Motor neuron (in vitro differentiated cells): ENCODE results near the gene PCDHA2. TPM values are rescaled to one million over a fixed set of nuclear protein-coding genes. Genes with fewer than 3 reads are reported as not detected.
"Not testable (repeated sequence)": the region's sequence is repeated elsewhere in the genome, so short reads cannot be mapped to it uniquely, and the experiment has no call there.

ENCODE experiments used
- ATAC-seq, 8 experiments: fragments of 200-7000 bp; cut with Tn5 transposase; replicated peaks in 6 of 8; 2 replicates each; pipeline ENCODE4 v1.8.0; 2021; ENCODE audit warnings: mild to moderate bottlenecking in 8 of 8, moderate library complexity in 8 of 8
- H3K27ac ChIP-seq, 2 donors: fragments of 250-450 bp; sonication (Bioruptor Pico); 2 replicates each; pipeline ENCODE4 v1.9.0; 2021; ENCODE audit warnings: antibody characterized with exemption in 2 of 2, mild to moderate bottlenecking in 2 of 2, moderate library complexity in 1 of 2
- H3K4me1 ChIP-seq, 2 donors: fragments of 250-450 bp; sonication (Bioruptor Pico); replicated peaks in 1 of 2; 2 replicates each; pipeline ENCODE4 v1.6.1; 2021; ENCODE audit warnings: antibody characterized with exemption in 2 of 2, mild to moderate bottlenecking in 2 of 2, moderate library complexity in 1 of 2
- H3K4me3 ChIP-seq, 5 donors: fragments of 250-450 bp; sonication (Bioruptor Pico); 2 replicates each; pipeline ENCODE4 v1.9.0; 2021; ENCODE audit warnings: antibody characterized with exemption in 5 of 5, mild to moderate bottlenecking in 5 of 5, moderate library complexity in 4 of 5
- WGBS, 10 experiments: fragments of 450-650 bp; shearing (Covaris generic); methylation state at CpG; one replicate each; pipeline ENCODE4 v1.0.0; 2022; 5-methylcytosine and 5-hydroxymethylcytosine counted together
- in situ Hi-C, 9 experiments: fragments of 400-800 bp; cut with MboI; loops; one replicate each; pipeline ENCODE4 v1.15.0; 2021; ENCODE audit warnings: low sequenced_read_pairs in 9 of 9, low pct_unique_long_range_greater_than_20kb in 2 of 9; ENCODE audit not compliant: unreplicated experiment in 9 of 9
- total RNA-seq, 8 experiments: library from RNA; unstranded; fragments of 300-600 nt; gene quantifications; 2 replicates each; pipeline versions ENCODE4 v1.2.3 to v1.2.4, GENCODE V29; 2022

PCDHA2 gene
- total RNA-seq, 8 experiments from 2014 or later, result 0.13 to 6.8 (median 1.5) TPM; not detected in 1

DNA sequence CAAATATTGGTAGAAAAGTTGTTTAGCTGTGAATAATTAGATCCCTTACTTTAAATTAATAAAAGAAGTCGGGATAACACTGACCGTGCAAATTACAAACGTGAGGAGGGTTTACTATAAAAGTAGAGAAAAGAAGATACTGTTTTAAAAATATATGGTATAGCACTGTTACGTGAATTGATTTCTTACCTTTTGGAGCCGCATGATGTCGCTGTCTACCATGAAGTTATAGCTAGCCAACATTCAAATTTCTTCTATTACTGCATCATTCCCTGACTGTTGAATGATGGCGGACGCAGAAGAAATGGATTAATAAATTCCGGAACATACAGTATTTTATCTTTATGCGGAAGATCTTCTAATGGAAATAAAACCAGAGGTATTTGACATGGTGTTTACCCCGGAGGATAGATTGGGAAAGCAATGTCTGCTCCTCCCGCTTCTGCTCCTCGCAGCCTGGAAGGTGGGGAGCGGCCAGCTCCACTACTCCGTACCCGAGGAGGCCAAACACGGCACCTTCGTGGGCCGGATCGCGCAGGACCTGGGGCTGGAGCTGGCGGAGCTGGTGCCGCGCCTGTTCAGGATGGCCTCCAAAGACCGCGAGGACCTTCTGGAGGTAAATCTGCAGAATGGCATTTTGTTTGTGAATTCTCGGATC lies 33.2 kb downstream of the PCDHA2 start, which contains the start of gene PCDHA6:
Gene PCDHA6 (plus strand): TSS at position 257 of the 658 bp plus-strand sequence. CDS start 132 bp downstream, at position 389.
- Histone ChIP-seq H3K4me1 (no peaks in the 10 kb centered on the region), H3K27ac (no peak within 1 kb of the TSS), H3K4me3 (peak within 1 kb of the TSS in 1 of 5 donors; percentile 1)
- in situ Hi-C loops, result no loop called here
- 0 to 96% (median 78%) methylated on average over 6 to 25 of the region's 27 CpGs; no CpG with 5 or more reads in 1 of the 10 experiments for WGBS, 10 experiments
- peak in 2 of 8 experiments; percentile 47 to 76 for ATAC-seq

DNA sequence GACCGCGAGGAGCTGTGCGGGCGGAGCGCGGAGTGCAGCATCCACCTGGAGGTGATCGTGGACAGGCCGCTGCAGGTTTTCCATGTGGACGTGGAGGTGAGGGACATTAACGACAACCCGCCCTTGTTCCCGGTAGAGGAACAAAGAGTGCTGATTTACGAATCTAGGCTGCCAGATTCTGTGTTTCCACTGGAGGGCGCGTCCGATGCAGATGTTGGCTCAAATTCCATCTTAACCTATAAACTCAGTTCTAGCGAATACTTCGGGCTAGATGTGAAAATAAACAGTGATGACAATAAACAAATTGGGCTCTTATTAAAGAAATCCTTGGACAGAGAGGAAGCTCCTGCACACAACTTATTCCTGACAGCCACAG lies 33.7 kb downstream of the PCDHA2 start:
- peak overlapping the region in 1 of 5 donors; percentile 1 for H3K4me3 ChIP-seq
- H3K4me1 ChIP-seq, result no peaks in the 10 kb centered on the region
- no peak overlapping the region for H3K27ac ChIP-seq
- peak in 1 of 8 experiments; percentile 24 for ATAC-seq
- WGBS, 10 experiments, result 0 to 96% (median 93%) methylated on average over 1 to 5 of the region's 18 CpGs; no CpG with 5 or more reads in 6 of the 10 experiments
- in situ Hi-C loops, result no loop called here

DNA sequence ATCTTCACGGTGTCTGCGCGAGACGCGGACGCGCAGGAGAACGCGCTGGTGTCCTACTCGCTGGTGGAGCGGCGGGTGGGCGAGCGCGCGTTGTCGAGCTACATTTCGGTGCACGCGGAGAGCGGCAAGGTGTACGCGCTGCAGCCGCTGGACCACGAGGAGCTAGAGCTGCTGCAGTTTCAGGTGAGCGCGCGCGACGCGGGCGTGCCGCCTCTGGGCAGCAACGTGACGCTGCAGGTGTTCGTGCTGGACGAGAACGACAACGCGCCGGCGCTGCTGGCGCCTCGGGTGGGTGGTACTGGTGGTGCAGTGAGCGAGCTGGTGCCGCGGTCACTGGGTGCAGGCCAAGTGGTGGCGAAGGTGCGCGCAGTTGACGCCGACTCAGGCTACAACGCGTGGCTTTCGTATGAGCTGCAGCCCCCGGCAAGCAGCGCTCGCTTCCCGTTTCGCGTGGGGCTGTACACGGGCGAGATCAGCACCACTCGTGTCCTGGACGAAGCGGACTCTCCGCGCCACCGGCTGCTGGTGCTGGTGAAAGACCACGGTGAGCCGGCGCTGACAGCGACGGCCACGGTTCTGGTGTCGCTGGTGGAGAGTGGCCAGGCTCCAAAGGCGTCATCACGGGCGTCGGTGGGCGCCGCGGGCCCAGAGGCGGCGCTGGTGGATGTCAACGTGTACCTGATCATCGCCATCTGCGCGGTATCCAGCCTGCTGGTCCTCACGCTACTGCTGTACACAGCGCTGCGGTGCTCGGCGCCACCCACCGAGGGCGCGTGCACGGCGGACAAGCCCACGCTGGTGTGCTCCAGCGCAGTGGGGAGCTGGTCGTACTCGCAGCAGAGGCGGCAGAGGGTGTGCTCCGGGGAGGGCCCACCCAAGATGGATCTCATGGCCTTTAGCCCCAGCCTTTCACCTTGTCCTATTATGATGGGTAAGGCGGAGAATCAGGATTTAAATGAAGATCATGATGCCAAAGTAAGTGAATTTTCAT lies 35.2 kb downstream of the PCDHA2 start:
- WGBS, 10 experiments, result 30 to 99% (median 77%) methylated on average over 1 to 55 of the region's 106 CpGs; no CpG with 5 or more reads in 1 of the 10 experiments
- H3K4me3 ChIP-seq, in situ Hi-C loops, H3K27ac ChIP-seq, H3K4me1 ChIP-seq, ATAC-seq: not testable (repeated sequence)

DNA sequence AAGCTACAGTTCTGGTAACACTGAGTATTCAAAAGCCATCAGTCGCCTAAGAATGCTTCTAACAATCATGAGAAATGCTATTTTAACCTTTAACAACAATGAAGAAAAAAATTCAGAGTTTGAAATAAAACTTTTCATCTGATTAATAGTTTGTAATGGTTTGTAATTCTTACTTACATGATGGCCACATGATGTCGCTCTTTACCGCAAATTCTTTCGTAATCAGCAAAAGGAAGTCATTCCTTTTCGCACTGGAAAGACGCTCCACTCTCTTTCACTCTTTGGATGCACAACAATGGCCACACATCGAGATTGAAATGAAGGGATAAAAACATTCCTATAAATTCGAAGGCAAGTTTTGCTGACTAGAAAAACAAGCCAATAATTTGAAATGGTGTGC lies 39.3 kb downstream of the PCDHA2 start, which contains the start of gene PCDHA7:
Gene PCDHA7 (plus strand): TSS at position 277 of the 400 bp plus-strand sequence. CDS start 115 bp downstream, at position 392.
- H3K27ac ChIP-seq, result no peak within 1 kb of the TSS
- no peak for ATAC-seq
- no peak within 1 kb of the TSS for H3K4me3 ChIP-seq
- in situ Hi-C loops, result no loop called here
- 8 to 100% (median 70%) methylated on average over 1 to 8 of the region's 8 CpGs for WGBS, 10 experiments
- H3K4me1 ChIP-seq, result no peaks in the 10 kb centered on the region

DNA sequence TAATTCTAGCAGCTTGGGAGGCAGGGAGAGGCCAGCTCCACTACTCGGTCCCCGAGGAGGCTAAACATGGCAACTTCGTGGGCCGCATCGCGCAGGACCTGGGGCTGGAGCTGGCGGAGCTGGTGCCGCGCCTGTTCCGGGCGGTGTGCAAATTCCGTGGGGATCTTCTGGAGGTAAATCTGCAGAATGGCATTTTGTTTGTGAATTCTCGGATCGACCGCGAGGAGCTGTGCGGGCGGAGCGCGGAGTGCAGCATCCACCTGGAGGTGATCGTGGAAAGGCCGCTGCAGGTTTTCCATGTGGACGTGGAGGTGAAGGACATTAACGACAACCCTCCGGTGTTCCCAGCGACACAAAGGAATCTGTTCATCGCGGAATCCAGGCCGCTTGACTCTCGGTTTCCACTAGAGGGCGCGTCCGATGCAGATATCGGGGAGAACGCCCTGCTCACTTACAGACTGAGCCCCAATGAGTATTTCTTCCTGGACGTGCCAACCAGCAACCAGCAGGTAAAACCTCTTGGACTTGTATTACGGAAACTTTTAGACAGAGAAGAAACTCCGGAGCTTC lies 39.9 kb downstream of the PCDHA2 start:
- WGBS, 10 experiments, result 29 to 100% (median 88%) methylated on average over 1 to 10 of the region's 38 CpGs; no CpG with 5 or more reads in 6 of the 10 experiments
- H3K4me1 ChIP-seq, ATAC-seq, H3K27ac ChIP-seq, in situ Hi-C loops, H3K4me3 ChIP-seq: not testable (repeated sequence)

DNA sequence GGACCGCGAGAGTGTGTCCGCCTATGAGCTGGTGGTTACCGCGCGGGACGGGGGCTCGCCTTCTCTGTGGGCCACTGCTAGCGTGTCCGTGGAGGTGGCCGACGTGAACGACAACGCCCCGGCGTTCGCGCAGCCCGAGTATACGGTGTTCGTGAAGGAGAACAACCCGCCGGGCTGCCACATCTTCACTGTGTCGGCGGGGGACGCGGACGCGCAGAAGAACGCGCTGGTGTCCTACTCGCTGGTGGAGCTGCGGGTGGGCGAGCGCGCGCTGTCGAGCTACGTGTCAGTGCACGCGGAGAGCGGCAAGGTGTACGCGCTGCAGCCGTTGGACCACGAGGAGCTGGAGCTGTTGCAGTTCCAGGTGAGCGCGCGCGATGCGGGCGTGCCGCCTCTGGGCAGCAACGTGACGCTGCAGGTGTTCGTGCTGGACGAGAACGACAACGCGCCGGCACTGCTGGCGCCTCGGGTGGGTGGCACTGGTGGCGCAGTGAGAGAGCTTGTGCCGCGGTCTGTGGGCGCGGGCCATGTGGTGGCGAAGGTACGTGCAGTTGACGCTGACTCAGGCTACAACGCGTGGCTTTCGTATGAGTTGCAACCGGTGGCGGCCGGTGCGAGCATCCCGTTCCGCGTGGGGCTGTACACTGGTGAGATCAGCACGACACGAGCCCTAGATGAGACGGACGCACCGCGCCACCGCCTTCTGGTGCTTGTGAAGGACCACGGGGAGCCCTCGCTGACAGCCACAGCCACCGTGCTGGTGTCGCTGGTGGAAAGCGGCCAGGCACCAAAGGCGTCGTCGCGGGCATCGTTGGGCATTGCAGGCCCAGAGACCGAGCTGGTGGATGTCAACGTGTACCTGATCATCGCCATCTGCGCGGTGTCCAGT lies 41.2 kb downstream of the PCDHA2 start:
- ATAC-seq, result no peak
- 40 to 100% (median 95%) methylated on average over 3 to 39 of the region's 103 CpGs; no CpG with 5 or more reads in 1 of the 10 experiments for WGBS, 10 experiments
- Histone ChIP-seq H3K27ac (no peak overlapping the region), H3K4me1 (no peaks in the 10 kb centered on the region), H3K4me3 (no peak overlapping the region)
- in situ Hi-C loops, result no loop called here

DNA sequence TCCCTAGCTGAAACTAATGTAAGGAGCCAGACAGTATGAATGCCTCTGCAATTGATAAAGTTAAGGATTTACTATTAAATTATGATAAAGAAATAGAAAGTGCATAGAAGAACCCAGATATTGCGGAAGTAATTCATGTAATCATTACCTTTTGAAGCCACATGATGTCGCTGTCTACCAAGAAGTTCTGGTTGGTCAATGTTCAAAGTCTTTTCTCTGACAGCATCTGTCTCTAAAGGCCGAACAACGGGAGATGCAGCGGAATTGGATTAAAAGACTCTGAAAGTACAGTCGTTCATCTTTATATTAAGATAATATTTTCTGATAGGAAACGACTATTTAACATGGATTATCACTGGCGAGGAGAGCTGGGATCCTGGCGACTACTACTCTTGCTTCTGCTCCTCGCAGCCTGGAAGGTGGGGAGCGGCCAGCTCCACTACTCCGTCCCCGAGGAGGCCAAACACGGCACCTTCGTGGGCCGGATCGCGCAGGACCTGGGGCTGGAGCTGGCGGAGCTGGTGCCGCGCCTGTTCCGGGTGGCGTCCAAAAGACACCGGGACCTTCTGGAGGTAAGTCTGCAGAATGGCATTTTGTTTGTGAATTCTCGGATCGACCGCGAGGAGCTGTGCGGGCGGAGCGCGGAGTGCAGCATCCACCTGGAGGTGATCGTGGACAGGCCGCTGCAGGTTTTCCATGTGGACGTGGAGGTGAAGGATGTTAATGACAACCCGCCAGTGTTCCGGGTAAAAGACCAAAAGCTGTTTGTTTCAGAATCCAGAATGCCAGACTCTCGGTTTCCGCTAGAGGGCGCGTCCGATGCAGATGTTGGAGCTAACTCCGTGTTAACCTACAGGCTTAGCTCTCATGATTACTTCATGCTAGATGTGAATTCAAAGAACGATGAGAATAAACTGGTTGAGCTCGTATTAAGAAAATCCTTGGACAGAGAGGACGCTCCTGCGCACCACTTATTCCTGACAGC lies 46.6 kb downstream of the PCDHA2 start, which contains the start of gene PCDHA8:
Gene PCDHA8 (plus strand): TSS at position 210 of the 985 bp plus-strand sequence. CDS start 135 bp downstream, at position 345.
- no peak within 1 kb of the TSS for H3K4me3 ChIP-seq

DNA sequence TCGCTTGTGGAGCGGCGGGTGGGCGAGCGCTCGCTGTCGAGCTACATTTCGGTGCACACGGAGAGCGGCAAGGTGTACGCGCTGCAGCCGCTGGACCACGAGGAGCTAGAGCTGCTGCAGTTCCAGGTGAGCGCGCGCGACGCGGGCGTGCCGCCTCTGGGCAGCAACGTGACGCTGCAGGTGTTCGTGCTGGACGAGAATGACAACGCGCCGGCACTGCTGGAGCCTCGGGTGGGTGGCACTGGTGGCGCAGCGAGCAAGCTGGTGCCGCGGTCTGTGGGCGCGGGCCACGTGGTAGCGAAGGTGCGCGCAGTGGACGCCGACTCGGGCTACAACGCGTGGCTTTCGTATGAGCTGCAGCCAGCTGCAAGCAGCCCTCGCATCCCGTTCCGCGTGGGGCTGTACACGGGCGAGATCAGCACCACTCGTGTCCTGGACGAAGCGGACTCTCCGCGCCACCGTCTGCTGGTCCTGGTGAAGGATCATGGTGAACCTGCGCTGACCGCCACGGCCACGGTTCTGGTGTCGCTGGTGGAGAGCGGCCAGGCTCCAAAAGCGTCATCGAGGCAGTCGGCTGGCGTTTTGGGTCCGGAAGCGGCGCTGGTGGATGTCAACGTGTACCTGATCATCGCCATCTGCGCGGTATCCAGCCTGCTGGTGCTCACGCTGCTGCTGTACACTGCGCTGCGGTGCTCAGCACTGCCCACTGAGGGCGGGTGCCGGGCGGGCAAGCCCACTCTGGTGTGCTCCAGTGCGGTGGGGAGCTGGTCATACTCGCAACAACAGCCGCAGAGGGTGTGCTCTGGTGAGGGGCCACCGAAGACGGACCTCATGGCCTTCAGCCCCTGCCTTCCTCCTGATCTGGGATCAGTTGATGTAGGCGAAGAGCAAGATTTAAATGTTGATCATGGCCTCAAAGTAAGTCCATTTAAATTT lies 48.4 kb downstream of the PCDHA2 start:
- Histone ChIP-seq H3K27ac (no peak overlapping the region), H3K4me3 (no peak overlapping the region), H3K4me1 (no peaks in the 10 kb centered on the region)
- ATAC-seq, result no peak
- in situ Hi-C loops, result no loop called here
- 20 to 96% (median 85%) methylated on average over 1 to 15 of the region's 87 CpGs; no CpG with 5 or more reads in 3 of the 10 experiments for WGBS, 10 experiments

More for the DNA sequence above, 46.6 kb downstream of the PCDHA2 start, which contains the start of gene PCDHA8:
- H3K4me1 ChIP-seq, result no peaks in the 10 kb centered on the region
- 7 to 92% (median 77%) methylated on average over 2 to 15 of the region's 47 CpGs for WGBS, 10 experiments
- no peak within 1 kb of the TSS for H3K27ac ChIP-seq
- in situ Hi-C loops, result no loop called here
- ATAC-seq, result no peak
